Left renal pelvis (tissue), 4 donors: Measurements from ENCODE around the gene TESMIN. TPM values are rescaled to one million over a fixed set of nuclear protein-coding genes. Genes with fewer than 3 reads are reported as not detected.
A peak's percentile ranks its signal among the peaks of the same experiment; 100 is the strongest.

Source experiments
- DNase-seq, 4 donors: peaks; one replicate each; pipeline ENCODE4 v3.0.0-alpha.2; 2013; ENCODE audit warnings: low read depth in 4 of 4, low spot score in 3 of 4
- polyA plus RNA-seq, 4 donors: library from polyadenylated mRNA; unstranded; fragments of 120-200 nt; gene quantifications; one replicate each; pipeline ENCODE4 v1.2.1, GENCODE V29; 2013; ENCODE audit not compliant: insufficient read length in 4 of 4

TESMIN gene
- polyA plus RNA-seq, 4 donors, result 1.1 to 22.0 (median 17.1) TPM

- DNase-seq, result no peak
Observed at GRCh38 chr11:68685656-68686380, 65.5 kb downstream of the TESMIN start.

- DNase-seq, result peak in 1 of 4 donors; percentile 6
Observed at GRCh38 chr11:68684385-68685356, 66.6 kb downstream of the TESMIN start, which contains the start of gene GAL. Gene GAL, plus strand, starts transcription at chr11:68684544. Its CDS starts 380 bp downstream, at chr11:68684924.

- DNase-seq, result no peak
Observed at GRCh38 chr11:68683536-68684384, 67.6 kb downstream of the TESMIN start.

- DNase-seq, result no peak
Observed at GRCh38 chr11:68683121-68683520, 68.2 kb downstream of the TESMIN start.

GRCh38 chr11:68682531-68682961 is 68.8 kb downstream of the TESMIN start:
- DNase-seq, result no peak

GRCh38 chr11:68680541-68681231 is 70.6 kb downstream of the TESMIN start:
- DNase-seq, result no peak

- no peak for DNase-seq
Observed at GRCh38 chr11:68678031-68678441, 73.3 kb downstream of the TESMIN start.

- no peak for DNase-seq
Observed at GRCh38 chr11:68677432-68677831, 73.9 kb downstream of the TESMIN start.

- no peak for DNase-seq
Observed at GRCh38 chr11:68674461-68674860, 76.9 kb downstream of the TESMIN start.

GRCh38 chr11:68673991-68674390 is 77.3 kb downstream of the TESMIN start:
- DNase-seq, result no peak

- DNase-seq, result no peak
Observed at GRCh38 chr11:68673306-68673945, 77.9 kb downstream of the TESMIN start.

GRCh38 chr11:68670208-68670992 is 80.9 kb downstream of the TESMIN start:
- no peak for DNase-seq

GRCh38 chr11:68669301-68670090 is 81.8 kb downstream of the TESMIN start:
- no peak for DNase-seq

GRCh38 chr11:68667511-68668500 is 83.5 kb downstream of the TESMIN start:
- DNase-seq, result no peak

GRCh38 chr11:68666849-68667248 is 84.5 kb downstream of the TESMIN start:
- DNase-seq, result no peak

- no peak for DNase-seq
Observed at GRCh38 chr11:68665436-68665835, 85.9 kb downstream of the TESMIN start.

- DNase-seq, result no peak
Observed at GRCh38 chr11:68664906-68665305, 86.4 kb downstream of the TESMIN start.
